HCT116 (cell line): ENCODE data around the gene ZBTB47. TPM values are rescaled to one million over a fixed set of nuclear protein-coding genes. Genes with fewer than 3 reads are reported as not detected.

Experiments
- ATAC-seq: fragments of 200-7000 bp; cut with Tn5 transposase; 2 replicates; pipeline ENCODE4 v1.9.1; 2020; ENCODE audit warnings: mild to moderate bottlenecking, moderate library complexity
- BruUV-seq: library from RNA; stranded (reverse); fragments of 400-500 nt; replicated peaks from 2 replicates; lab custom pipeline; 2021; lab: Mats Ljungman, UMichigan
- CTCF ChIA-PET: fragments of 300-600 bp; sonication (Branson Sonifier 250); formaldehyde crosslinking; loops from one replicate; lab custom pipeline; 2021; ENCODE audit warnings: antibody characterized with exemption; lab: Charles Lee
- POLR2A ChIA-PET: fragments of 300-600, 350-600 bp; sonication (Branson Sonifier 250); formaldehyde crosslinking; loops from one replicate; lab custom pipeline; 2021; ENCODE audit warnings: antibody characterized with exemption; lab: Charles Lee
- RAD21 ChIA-PET, 2 experiments: fragments of 300-600 bp; sonication (Branson Sonifier 250); formaldehyde crosslinking; loops; one replicate each; lab custom pipeline; 2023; ENCODE audit warnings: low total read pairs in 2 of 2; ENCODE audit not compliant: uncharacterized antibody in 2 of 2, unreplicated experiment in 2 of 2, low non-redundant PET in 1 of 2; lab: Charles Lee
- DNase-seq: peaks from one replicate; pipeline ENCODE4 v3.0.0-alpha.2; 2010; ENCODE audit warnings: low read depth, low spot score
- H2AFZ ChIP-seq: fragments of 200-600 bp; shearing (Covaris generic), sonication (generic); 2 replicates; pipeline ENCODE4 v1.6.1; 2017; ENCODE audit warnings: low read depth, mixed run types, mixed read lengths, antibody characterized with exemption, low read length; ENCODE audit not compliant: poor library complexity, severe bottlenecking
- H3K27ac ChIP-seq: 2 replicates; pipeline ENCODE4 v1.5.1; 2012; ENCODE audit warnings: low read depth, low read length
- H3K27me3 ChIP-seq: fragments of 200-600 bp; sonication (generic); 2 replicates; pipeline ENCODE4 v1.6.1; 2016; ENCODE audit warnings: mixed run types, low read length, mixed read lengths; ENCODE audit not compliant: insufficient read depth
- H3K36me3 ChIP-seq, 2 experiments: fragments of 200-500 bp in 1 of 2; fragments of 200-600 bp in 1 of 2; sonication (Bioruptor generic) in 1 of 2; sonication (generic) in 1 of 2; 2 replicates each; pipeline versions ENCODE4 v1.5.1 to v1.6.1; 2014 to 2016; ENCODE audit warnings: low read length in 2 of 2, inconsistent platforms in 1 of 2, mixed read lengths in 1 of 2, mixed run types in 1 of 2; ENCODE audit not compliant: insufficient read depth in 2 of 2, control insufficient read depth in 1 of 2
- H3K4me1 ChIP-seq, 2 experiments: fragments of 200-600 bp in 1 of 2; sonication (generic) in 1 of 2; 2 replicates each; pipeline versions ENCODE4 v1.5.1 to v1.6.1; 2012 to 2017; ENCODE audit warnings: low read length in 2 of 2, inconsistent platforms in 1 of 2, mild to moderate bottlenecking in 1 of 2, mixed read lengths in 1 of 2, mixed run types in 1 of 2, moderate library complexity in 1 of 2; ENCODE audit not compliant: insufficient read depth in 2 of 2, control insufficient read depth in 1 of 2
- H3K4me2 ChIP-seq: fragments of 200-600 bp; sonication (generic); 2 replicates; pipeline ENCODE4 v1.6.1; 2017; ENCODE audit warnings: mixed run types, low read length, mixed read lengths
- H3K4me3 ChIP-seq, 2 experiments: fragments of 200-600 bp in 1 of 2; sonication (generic) in 1 of 2; replicated peaks in 1 of 2; 2 replicates each; pipeline ENCODE4 v1.5.1; 2011 to 2016; ENCODE audit warnings: low read length in 2 of 2, control low read depth in 1 of 2, low read depth in 1 of 2, mild to moderate bottlenecking in 1 of 2, mixed read lengths in 1 of 2, mixed run types in 1 of 2
- H3K79me2 ChIP-seq: fragments of 200-600 bp; sonication (generic); 2 replicates; pipeline ENCODE4 v1.6.1; 2017; ENCODE audit warnings: mild to moderate bottlenecking, mixed run types, low read length, moderate library complexity, mixed read lengths; ENCODE audit not compliant: insufficient read depth
- H3K9ac ChIP-seq: fragments of 200-600 bp; sonication (generic); 2 replicates; pipeline ENCODE4 v1.6.1; 2016; ENCODE audit warnings: low read length, mixed read lengths
- H3K9me2 ChIP-seq: fragments of 200-600 bp; sonication (generic), shearing (Covaris generic); 2 replicates; pipeline ENCODE4 v1.6.1; 2017; ENCODE audit warnings: mixed run types, mild to moderate bottlenecking, moderate library complexity; ENCODE audit not compliant: insufficient read depth
- H3K9me3 ChIP-seq, 2 experiments: fragments of 200-500 bp in 1 of 2; fragments of 200-600 bp in 1 of 2; sonication (Bioruptor generic) in 1 of 2; sonication (generic) in 1 of 2; 2 replicates each; pipeline ENCODE4 v1.6.1; 2014 to 2017; ENCODE audit warnings: low read length in 2 of 2, mixed read lengths in 2 of 2, inconsistent platforms in 1 of 2, low read depth in 1 of 2, mild to moderate bottlenecking in 1 of 2, mixed run types in 1 of 2, moderate library complexity in 1 of 2; ENCODE audit not compliant: control insufficient read depth in 1 of 2, insufficient read depth in 1 of 2
- H4K20me1 ChIP-seq: fragments of 200-600 bp; sonication (generic), shearing (Covaris generic); 2 replicates; pipeline ENCODE4 v1.6.1; 2017; ENCODE audit warnings: mixed run types, mild to moderate bottlenecking, moderate library complexity; ENCODE audit not compliant: insufficient read depth
- ELF1 ChIP-seq: IDR thresholded peaks from 2 replicates; pipeline ENCODE4 v1.6.1; 2012; ENCODE audit warnings: low read depth, borderline replicate concordance
- POLR2AphosphoS5 ChIP-seq: IDR thresholded peaks from 2 replicates; pipeline ENCODE4 v1.6.1; 2011; ENCODE audit warnings: mild to moderate bottlenecking, low read depth, low read length, moderate library complexity
- RAD21 ChIP-seq: IDR thresholded peaks from 2 replicates; pipeline ENCODE4 v1.6.1; 2012; ENCODE audit warnings: low read depth, mild to moderate bottlenecking
- SP1 ChIP-seq: IDR thresholded peaks from 2 replicates; pipeline ENCODE4 v1.6.1; 2012; ENCODE audit warnings: low read depth
- YY1 ChIP-seq: IDR thresholded peaks from 2 replicates; pipeline ENCODE4 v1.6.1; 2011; ENCODE audit warnings: low read length, low read depth, moderate library complexity, mild to moderate bottlenecking; ENCODE audit not compliant: insufficient replicate concordance; ENCODE audit errors: extremely low read depth
- ZFX ChIP-seq: fragments of 450-650 bp; IDR thresholded peaks from 2 replicates; pipeline ENCODE4 v1.6.1; 2017
- intact Hi-C: fragments of 100-400 bp; cut with micrococcal nuclease; formaldehyde crosslinking; loops from 2 replicates; pipeline ENCODE4 v1.10.0; 2022
- total RNA-seq: library from RNA; stranded (reverse); gene quantifications from one replicate; pipeline ENCODE4 v1.2.1, GENCODE V29; 2021; ENCODE audit not compliant: unreplicated experiment
- TF ChIP-seq, protein P1 (sequence below), 3 experiments: fragments of 200-600 bp in 1 of 3; sonication (generic) in 1 of 3; IDR thresholded peaks in 2 of 3; conservative IDR thresholded peaks in 1 of 3; 2 replicates each; pipeline ENCODE4 v1.5.1; 2012 to 2017; ENCODE audit warnings: low read depth in 2 of 3, low read length in 2 of 3, antibody characterized with exemption in 1 of 3, borderline replicate concordance in 1 of 3, control low read depth in 1 of 3, mild to moderate bottlenecking in 1 of 3, mixed read lengths in 1 of 3, mixed run types in 1 of 3, moderate library complexity in 1 of 3; ENCODE audit not compliant: insufficient read depth in 1 of 3

Gene ZBTB47
- total RNA-seq, 1 experiment from 2014 or later, result 6.3 TPM

DNA sequence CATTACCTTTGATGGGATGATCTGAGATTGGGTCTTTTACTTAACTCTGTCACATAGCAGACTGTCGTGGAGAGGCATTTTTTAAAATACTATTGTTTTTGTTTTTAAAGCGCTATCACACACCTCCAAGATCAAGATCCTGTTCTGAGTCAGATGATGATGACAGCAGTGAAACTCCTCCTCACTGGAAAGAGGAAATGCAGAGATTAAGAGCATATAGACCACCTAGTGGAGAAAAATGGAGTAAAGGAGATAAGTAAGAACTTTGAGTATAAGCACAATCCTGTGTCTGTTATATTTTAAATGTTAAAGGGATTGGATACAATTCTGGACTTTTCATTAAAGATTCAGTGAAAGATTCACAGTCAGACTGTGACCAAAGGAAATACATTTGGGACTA lies 18.4 kb upstream of the ZBTB47 start:
- no peak for DNase-seq
- Histone ChIP-seq H3K27me3 (no peaks in the 10 kb centered on the region), H3K79me2 (no peaks in the 10 kb centered on the region; the same call in 1 of the 2 replicates), H3K36me3 (peaks cover 58 to 75% of the 10 kb centered on the region in 2 experiments), H3K4me1 (peaks cover 0 to 6% of the 10 kb centered on the region in 2 experiments; a peak in 1 of 4 replicates), H3K9me2 (no peaks in the 10 kb centered on the region), H3K27ac (no peak overlapping the region), H2AFZ (no peak overlapping the region), H3K4me2 (no peak overlapping the region), H3K9me3 (no peaks in the 10 kb centered on the region), H4K20me1 (no peaks in the 10 kb centered on the region), H3K9ac (no peak overlapping the region), H3K4me3 (no peak overlapping the region)
- ATAC-seq, result peak; percentile 72; the same call in 1 of the 2 replicates
- CTCF ChIA-PET, result no interaction called here
- TF ChIP-seq YY1, result no peak
- no peak for TF ChIP-seq ELF1
- TF ChIP-seq, protein P1, sequence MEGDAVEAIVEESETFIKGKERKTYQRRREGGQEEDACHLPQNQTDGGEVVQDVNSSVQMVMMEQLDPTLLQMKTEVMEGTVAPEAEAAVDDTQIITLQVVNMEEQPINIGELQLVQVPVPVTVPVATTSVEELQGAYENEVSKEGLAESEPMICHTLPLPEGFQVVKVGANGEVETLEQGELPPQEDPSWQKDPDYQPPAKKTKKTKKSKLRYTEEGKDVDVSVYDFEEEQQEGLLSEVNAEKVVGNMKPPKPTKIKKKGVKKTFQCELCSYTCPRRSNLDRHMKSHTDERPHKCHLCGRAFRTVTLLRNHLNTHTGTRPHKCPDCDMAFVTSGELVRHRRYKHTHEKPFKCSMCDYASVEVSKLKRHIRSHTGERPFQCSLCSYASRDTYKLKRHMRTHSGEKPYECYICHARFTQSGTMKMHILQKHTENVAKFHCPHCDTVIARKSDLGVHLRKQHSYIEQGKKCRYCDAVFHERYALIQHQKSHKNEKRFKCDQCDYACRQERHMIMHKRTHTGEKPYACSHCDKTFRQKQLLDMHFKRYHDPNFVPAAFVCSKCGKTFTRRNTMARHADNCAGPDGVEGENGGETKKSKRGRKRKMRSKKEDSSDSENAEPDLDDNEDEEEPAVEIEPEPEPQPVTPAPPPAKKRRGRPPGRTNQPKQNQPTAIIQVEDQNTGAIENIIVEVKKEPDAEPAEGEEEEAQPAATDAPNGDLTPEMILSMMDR (IDR thresholded peaks at IDR 0.05 in 2 of 3, conservative IDR thresholded peaks at IDR 0.05 in 1 of 3; ENCODE audit: borderline replicate concordance in 1 of 3, insufficient read depth in 1 of 3, low read depth in 2 of 3, low read length in 2 of 3), result peak in 1 of 3 experiments; percentile 33; a peak in 1 of 6 replicates
- no peak for TF ChIP-seq POLR2AphosphoS5
- TF ChIP-seq SP1, result no peak
- peak; percentile 17; the same call in 1 of the 2 replicates for TF ChIP-seq RAD21
- BruUV-seq, result no TSS peak
- RAD21 ChIA-PET, result no interaction called here
- intact Hi-C loops, result no loop called here
- POLR2A ChIA-PET, result no interaction called here

DNA sequence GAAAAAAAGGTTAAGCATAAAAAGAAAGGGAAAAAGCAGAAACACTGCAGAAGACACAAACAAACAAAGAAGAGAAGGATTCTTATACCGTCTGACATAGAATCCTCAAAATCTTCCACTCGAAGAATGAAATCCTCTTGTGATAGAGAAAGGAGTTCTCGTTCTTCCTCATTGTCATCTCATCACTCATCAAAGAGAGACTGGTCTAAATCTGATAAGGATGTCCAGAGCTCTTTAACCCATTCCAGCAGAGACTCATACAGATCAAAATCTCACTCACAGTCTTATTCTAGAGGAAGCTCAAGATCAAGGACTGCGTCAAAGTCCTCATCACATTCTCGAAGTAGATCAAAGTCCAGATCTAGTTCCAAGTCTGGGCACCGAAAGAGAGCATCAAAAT lies 16.5 kb upstream of the ZBTB47 start:
- Histone ChIP-seq H3K27me3 (no peaks in the 10 kb centered on the region), H3K4me1 (no peaks in the 10 kb centered on the region), H3K4me3 (no peak overlapping the region), H3K4me2 (no peak overlapping the region), H3K79me2 (no peaks in the 10 kb centered on the region; the same call in 1 of the 2 replicates), H2AFZ (no peak overlapping the region), H4K20me1 (no peaks in the 10 kb centered on the region), H3K36me3 (peaks cover 51 to 75% of the 10 kb centered on the region in 2 experiments), H3K9me2 (no peaks in the 10 kb centered on the region), H3K9me3 (no peaks in the 10 kb centered on the region), H3K9ac (no peak overlapping the region), H3K27ac (no peak overlapping the region)
- ChIA-PET RAD21 (no interaction called here), CTCF (interaction anchor here (1.7 kb wide), 1 partner anchor 24 kb away, joined by 6 read pairs; no protein-coding TSS in a partner anchor), POLR2A (no interaction called here)
- DNase-seq (no peak), ATAC-seq (no peak)
- BruUV-seq, result TSS peak; percentile 15
- TF ChIP-seq ZFX, result no peak
- intact Hi-C loops, result no loop called here
